ENCODE measurements around the gene TNFAIP6.

The TNFAIP6 gene

GRCh38 chr2:151423760-151424159 is 66.4 kb downstream of the TNFAIP6 start:
- no peaks in the 10 kb centered on the region for H3K4me1 ChIP-seq (ENCODE audit: control insufficient read depth, insufficient read depth, low read length)
- no peaks in the 10 kb centered on the region for H3K9me3 ChIP-seq (ENCODE audit: control insufficient read depth, insufficient read depth, low read length)
- no peak overlapping the region for H3K4me3 ChIP-seq (ENCODE audit: low read depth, low read length)
- H3K36me3 ChIP-seq (ENCODE audit: control insufficient read depth, insufficient read depth, low read length): peaks cover 98% of the 10 kb centered on the region
- no peak overlapping the region for H3K9ac ChIP-seq (ENCODE audit: low read depth, low read length)
- no peaks in the 10 kb centered on the region for H3K27me3 ChIP-seq (ENCODE audit: control insufficient read depth, insufficient read depth, low read length)
- H3K27ac ChIP-seq (ENCODE audit: low read depth, low read length): no peak overlapping the region
